Mammary epithelial cell (primary cell): ENCODE measurements around the gene BCL2L2.

ENCODE experiments used
- EZH2 ChIP-seq: IDR thresholded peaks from 2 replicates; pipeline ENCODE4 v1.6.1; 2012; ENCODE audit warnings: low read length, inconsistent platforms, borderline replicate concordance
- TF ChIP-seq, protein P1 (sequence below), 2 donors: IDR thresholded peaks in 1 of 2; conservative IDR thresholded peaks in 1 of 2; 2 replicates each; pipeline ENCODE4 v1.5.1; 2011 to 2012; ENCODE audit warnings: inconsistent platforms in 2 of 2, low read length in 2 of 2, mild to moderate bottlenecking in 2 of 2, control low read depth in 1 of 2, low read depth in 1 of 2; ENCODE audit not compliant: insufficient read depth in 1 of 2; ENCODE audit errors: extremely low read depth in 1 of 2

DNA sequence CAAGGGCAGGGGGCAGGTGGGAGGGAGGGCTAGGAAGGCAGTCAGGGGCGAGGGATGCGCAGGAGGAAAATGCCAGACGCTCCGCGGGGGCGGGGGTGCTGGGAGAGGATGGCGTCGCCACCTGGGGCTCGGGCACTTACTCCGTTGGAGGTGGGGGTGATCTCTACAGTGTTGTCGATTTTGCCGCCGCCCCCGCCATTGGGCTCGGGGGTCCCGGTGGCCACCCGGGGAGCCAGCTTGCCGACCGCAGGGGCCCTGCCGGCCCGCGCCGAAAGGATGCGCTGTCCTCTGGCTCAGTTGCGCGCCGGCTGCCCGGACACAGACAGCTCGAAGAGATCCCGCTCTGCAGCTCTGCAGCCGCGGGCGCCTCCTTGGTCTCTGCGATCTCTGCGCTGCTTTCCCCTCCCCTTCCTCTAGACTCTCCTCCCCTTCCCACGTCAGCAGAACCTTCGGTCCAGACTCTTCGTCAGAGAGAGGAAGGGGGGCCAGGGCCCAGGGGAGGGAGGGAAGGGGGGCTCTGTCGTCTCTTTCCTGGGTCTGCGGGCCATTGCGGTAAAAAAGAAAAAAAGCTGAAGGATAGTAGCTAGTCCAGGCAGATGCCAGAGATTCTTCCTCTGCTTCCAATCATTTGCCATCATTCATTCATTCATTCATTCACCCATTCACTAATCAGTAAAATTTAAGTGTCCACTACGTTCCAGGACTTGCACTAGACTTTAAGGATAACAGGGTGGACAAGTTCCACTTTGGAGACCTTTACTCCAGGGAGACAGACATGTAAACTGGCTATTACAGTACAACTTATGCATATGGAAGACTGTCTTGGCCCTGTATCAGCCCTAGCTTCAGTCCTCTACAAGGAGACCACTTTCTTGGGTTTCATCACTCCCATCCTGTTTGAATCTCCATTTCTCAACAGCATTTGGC, 46.1 kb downstream of the BCL2L2 start, which contains the start of gene SLC22A17:
- TF ChIP-seq, protein P1, sequence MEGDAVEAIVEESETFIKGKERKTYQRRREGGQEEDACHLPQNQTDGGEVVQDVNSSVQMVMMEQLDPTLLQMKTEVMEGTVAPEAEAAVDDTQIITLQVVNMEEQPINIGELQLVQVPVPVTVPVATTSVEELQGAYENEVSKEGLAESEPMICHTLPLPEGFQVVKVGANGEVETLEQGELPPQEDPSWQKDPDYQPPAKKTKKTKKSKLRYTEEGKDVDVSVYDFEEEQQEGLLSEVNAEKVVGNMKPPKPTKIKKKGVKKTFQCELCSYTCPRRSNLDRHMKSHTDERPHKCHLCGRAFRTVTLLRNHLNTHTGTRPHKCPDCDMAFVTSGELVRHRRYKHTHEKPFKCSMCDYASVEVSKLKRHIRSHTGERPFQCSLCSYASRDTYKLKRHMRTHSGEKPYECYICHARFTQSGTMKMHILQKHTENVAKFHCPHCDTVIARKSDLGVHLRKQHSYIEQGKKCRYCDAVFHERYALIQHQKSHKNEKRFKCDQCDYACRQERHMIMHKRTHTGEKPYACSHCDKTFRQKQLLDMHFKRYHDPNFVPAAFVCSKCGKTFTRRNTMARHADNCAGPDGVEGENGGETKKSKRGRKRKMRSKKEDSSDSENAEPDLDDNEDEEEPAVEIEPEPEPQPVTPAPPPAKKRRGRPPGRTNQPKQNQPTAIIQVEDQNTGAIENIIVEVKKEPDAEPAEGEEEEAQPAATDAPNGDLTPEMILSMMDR (conservative IDR thresholded peaks at IDR 0.05 in 1 of 2, IDR thresholded peaks at IDR 0.05 in 1 of 2; ENCODE audit: extremely low read depth in 1 of 2, insufficient read depth in 1 of 2, low read depth in 1 of 2, low read length in 2 of 2): no peak
- no peak for TF ChIP-seq EZH2
